Osteocyte (in vitro differentiated cells): Measurements from ENCODE around the gene VPS13A. TPM values are rescaled to one million over a fixed set of nuclear protein-coding genes. Genes with fewer than 3 reads are reported as not detected.
"Not testable (repeated sequence)": the region's sequence is repeated elsewhere in the genome, so short reads cannot be mapped to it uniquely, and the experiment has no call there.

Experiments used
- DNase-seq: peaks from one replicate; pipeline ENCODE4 v3.0.0; 2021; ENCODE audit warnings: mixed read lengths; ENCODE audit not compliant: unreplicated experiment; ENCODE audit errors: extremely low spot score
- H3K27ac Mint-ChIP-seq: one replicate; pipeline ENCODE4 v1.8.0; 2021; ENCODE audit warnings: mild to moderate bottlenecking, mixed read lengths; ENCODE audit not compliant: unreplicated experiment
- H3K27me3 Mint-ChIP-seq: one replicate; pipeline ENCODE4 v1.8.0; 2021; ENCODE audit warnings: mixed read lengths; ENCODE audit not compliant: unreplicated experiment
- H3K36me3 Mint-ChIP-seq: one replicate; pipeline ENCODE4 v1.8.0; 2021; ENCODE audit warnings: mixed read lengths; ENCODE audit not compliant: unreplicated experiment
- H3K4me1 Mint-ChIP-seq: one replicate; pipeline ENCODE4 v1.8.0; 2021; ENCODE audit warnings: mixed read lengths; ENCODE audit not compliant: unreplicated experiment
- H3K4me3 Mint-ChIP-seq: one replicate; pipeline ENCODE4 v1.8.0; 2021; ENCODE audit warnings: mild to moderate bottlenecking, moderate library complexity, mixed read lengths; ENCODE audit not compliant: unreplicated experiment
- H3K9me3 Mint-ChIP-seq: one replicate; pipeline ENCODE4 v1.8.0; 2021; ENCODE audit warnings: mixed read lengths; ENCODE audit not compliant: unreplicated experiment
- total RNA-seq: library from RNA; stranded (reverse); gene quantifications from 2 replicates; pipeline ENCODE4 v1.2.1, GENCODE V29; 2021
- TF ChIP-seq, protein P1 (sequence below): fragments of 200-600 bp; sonication (generic); IDR thresholded peaks from 2 replicates; pipeline ENCODE4 v1.5.0; 2021; ENCODE audit warnings: antibody characterized with exemption, mild to moderate bottlenecking, moderate library complexity

Gene VPS13A
- total RNA-seq, 1 donor from 2014 or later = 31.4 TPM

DNA sequence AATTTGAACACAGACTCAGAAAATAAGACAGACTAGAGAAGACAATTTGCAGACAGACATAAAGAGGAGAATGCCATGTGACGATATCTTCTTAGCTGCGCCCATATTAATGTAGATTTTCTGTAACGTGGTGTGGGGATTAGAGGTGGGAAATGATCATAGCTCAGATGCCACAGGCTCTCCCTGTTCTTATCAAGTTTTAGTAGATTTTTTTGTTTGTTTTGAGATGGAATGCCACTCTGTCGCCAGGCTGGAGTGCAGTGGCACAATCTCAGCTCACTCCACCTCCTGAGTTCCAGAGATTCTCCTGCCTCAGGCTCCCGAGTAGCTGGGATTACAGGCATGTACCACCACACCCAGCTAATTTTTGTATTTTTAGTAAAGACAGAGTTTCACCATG, 59.4 kb downstream of the VPS13A start:
- Mint-ChIP-seq H3K36me3 (peaks cover 33% of the 10 kb centered on the region), H3K4me3 (no peak overlapping the region), H3K4me1 (no peaks in the 10 kb centered on the region), H3K27me3 (no peaks in the 10 kb centered on the region), H3K27ac (no peak overlapping the region), H3K9me3 (peaks cover 9% of the 10 kb centered on the region)
- DNase-seq = no peak
- TF ChIP-seq, protein P1, sequence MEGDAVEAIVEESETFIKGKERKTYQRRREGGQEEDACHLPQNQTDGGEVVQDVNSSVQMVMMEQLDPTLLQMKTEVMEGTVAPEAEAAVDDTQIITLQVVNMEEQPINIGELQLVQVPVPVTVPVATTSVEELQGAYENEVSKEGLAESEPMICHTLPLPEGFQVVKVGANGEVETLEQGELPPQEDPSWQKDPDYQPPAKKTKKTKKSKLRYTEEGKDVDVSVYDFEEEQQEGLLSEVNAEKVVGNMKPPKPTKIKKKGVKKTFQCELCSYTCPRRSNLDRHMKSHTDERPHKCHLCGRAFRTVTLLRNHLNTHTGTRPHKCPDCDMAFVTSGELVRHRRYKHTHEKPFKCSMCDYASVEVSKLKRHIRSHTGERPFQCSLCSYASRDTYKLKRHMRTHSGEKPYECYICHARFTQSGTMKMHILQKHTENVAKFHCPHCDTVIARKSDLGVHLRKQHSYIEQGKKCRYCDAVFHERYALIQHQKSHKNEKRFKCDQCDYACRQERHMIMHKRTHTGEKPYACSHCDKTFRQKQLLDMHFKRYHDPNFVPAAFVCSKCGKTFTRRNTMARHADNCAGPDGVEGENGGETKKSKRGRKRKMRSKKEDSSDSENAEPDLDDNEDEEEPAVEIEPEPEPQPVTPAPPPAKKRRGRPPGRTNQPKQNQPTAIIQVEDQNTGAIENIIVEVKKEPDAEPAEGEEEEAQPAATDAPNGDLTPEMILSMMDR = no peak

DNA sequence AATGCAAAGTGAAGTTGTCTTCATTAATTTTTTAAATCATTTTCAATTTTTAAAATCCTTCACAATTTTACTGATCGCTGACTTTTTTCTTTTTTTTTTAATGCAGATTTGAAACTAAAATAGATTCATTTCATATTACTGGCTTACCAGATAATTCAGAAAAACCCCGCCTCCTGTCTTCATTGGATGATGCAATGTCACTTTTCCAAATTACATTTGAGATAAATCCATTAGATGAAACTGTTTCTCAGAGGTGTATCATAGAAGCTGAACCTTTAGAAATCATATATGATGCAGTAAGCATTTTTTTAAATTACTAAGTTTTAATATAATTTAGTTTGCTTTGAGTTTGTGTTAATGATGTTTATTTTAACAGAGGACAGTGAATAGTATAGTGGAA, 60.6 kb downstream of the VPS13A start:
- TF ChIP-seq, protein P1 = no peak
- Mint-ChIP-seq H3K36me3 (peaks cover 34% of the 10 kb centered on the region), H3K27ac (no peak overlapping the region), H3K4me1 (no peaks in the 10 kb centered on the region), H3K4me3 (no peak overlapping the region), H3K27me3 (no peaks in the 10 kb centered on the region), H3K9me3 (peaks cover 5% of the 10 kb centered on the region)
- no peak for DNase-seq

DNA sequence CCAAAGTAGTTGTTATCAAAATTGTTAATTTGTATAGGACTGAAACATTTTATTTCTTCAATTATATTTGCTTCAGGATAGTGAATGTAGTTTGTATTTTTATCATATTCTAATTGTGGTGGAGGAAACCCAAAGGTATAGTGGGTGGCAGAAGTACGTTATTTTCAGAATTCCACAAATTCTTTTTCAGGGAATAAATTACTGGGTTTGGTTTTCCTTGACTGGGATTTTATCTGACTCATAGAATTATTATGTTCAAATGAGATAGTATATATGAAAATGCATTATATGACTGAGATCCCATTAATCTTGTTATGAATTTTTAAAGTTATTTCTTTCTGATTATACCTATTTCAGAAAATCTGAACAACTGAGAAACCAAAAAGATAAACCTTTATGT, 73.7 kb downstream of the VPS13A start:
- H3K4me3 Mint-ChIP-seq = no peak overlapping the region
- peaks cover 8% of the 10 kb centered on the region for H3K9me3 Mint-ChIP-seq
- TF ChIP-seq, protein P1 = no peak
- H3K27ac Mint-ChIP-seq = no peak overlapping the region
- H3K4me1 Mint-ChIP-seq = peaks cover 5% of the 10 kb centered on the region
- H3K27me3 Mint-ChIP-seq = no peaks in the 10 kb centered on the region
- peaks cover 26% of the 10 kb centered on the region for H3K36me3 Mint-ChIP-seq
- DNase-seq = no peak

DNA sequence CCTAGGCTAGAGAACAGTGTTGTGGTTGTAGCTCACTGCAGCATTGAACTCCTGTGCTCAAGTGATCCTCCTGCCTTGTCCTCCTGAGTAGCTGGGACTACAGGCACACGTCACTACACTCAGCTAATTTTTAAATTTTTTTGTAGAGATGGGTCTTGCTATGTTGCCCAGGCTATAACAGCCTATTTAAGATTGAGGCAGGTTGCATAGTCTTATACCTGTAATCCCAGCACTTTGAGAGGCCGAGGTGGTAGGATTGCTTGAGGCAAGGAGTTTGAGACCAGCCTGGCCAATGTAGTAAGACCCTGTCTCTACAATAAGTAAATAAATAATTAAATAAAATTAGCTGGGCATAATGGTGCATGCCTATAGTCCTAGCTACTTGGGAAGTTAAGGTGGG, 79.9 kb downstream of the VPS13A start:
- no peaks in the 10 kb centered on the region for H3K4me1 Mint-ChIP-seq
- no peak for DNase-seq
- TF ChIP-seq, protein P1 = no peak
- peaks cover 24% of the 10 kb centered on the region for H3K36me3 Mint-ChIP-seq
- peaks cover 15% of the 10 kb centered on the region for H3K9me3 Mint-ChIP-seq
- H3K27ac Mint-ChIP-seq = no peak overlapping the region
- no peaks in the 10 kb centered on the region for H3K27me3 Mint-ChIP-seq
- H3K4me3 Mint-ChIP-seq = no peak overlapping the region

DNA sequence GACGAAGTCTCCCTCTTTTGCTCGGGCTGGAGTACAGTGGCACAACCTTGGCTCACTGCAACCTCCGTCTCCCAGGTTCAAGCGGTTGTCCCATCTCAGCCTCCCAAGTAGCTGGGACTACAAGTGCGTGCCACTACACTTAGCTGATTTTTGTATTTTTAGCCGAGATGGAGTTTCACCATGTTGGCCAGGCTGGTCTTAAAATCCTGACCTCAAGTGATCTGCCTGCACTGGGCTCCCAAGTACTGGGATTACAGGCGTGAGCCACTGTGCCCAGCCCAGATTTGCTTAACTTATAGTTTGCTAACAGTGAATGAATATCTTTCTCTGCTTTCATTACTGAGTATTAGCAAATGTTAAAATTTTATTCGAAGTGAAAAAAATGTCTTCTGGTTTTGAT, 84.3 kb downstream of the VPS13A start:
- peaks cover 20% of the 10 kb centered on the region for H3K36me3 Mint-ChIP-seq
- no peak overlapping the region for H3K4me3 Mint-ChIP-seq
- peaks cover 13% of the 10 kb centered on the region for H3K9me3 Mint-ChIP-seq
- TF ChIP-seq, protein P1 = no peak
- no peaks in the 10 kb centered on the region for H3K4me1 Mint-ChIP-seq
- H3K27ac Mint-ChIP-seq = no peak overlapping the region
- DNase-seq = no peak
- no peaks in the 10 kb centered on the region for H3K27me3 Mint-ChIP-seq

DNA sequence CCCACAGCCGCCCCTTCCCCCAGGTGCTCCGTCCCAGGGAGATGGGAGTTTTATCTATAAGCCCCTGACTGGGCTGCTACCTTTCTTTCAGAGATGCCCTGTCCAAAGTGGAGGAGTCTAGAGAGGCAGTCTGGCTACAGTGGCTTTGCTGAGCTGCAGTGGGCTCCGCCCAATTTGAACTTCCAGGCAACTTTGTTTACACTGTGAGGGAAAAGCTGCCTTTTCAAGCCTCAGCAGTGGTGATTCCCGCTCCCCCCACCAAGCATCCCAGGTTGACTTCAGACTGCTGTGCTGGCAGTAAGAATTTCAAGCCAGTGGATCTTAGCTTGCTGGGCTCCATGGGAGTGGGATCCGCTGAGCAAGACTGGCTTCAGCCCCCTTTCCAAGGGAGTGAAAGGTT, 90.4 kb downstream of the VPS13A start:
- Mint-ChIP-seq H3K36me3 (peaks cover 24% of the 10 kb centered on the region), H3K9me3 (peaks cover 16% of the 10 kb centered on the region)
- not testable (repeated sequence) for H3K4me3 Mint-ChIP-seq, H3K27ac Mint-ChIP-seq, DNase-seq, H3K27me3 Mint-ChIP-seq, H3K4me1 Mint-ChIP-seq
